HG03432 (cell line): Measurements from ENCODE around the gene GTF3C1.
A peak's percentile ranks its signal among the peaks of the same experiment; 100 is the strongest.
"Not testable (repeated sequence)": the region's sequence is repeated elsewhere in the genome, so short reads cannot be mapped to it uniquely, and the experiment has no call there.

Experiments used
- ATAC-seq: cut with Tn5 transposase; IDR thresholded peaks from one replicate; pipeline ENCODE4 v1.9.1; 2021; ENCODE audit warnings: mild to moderate bottlenecking, moderate library complexity; ENCODE audit not compliant: unreplicated experiment

The GTF3C1 gene

DNA sequence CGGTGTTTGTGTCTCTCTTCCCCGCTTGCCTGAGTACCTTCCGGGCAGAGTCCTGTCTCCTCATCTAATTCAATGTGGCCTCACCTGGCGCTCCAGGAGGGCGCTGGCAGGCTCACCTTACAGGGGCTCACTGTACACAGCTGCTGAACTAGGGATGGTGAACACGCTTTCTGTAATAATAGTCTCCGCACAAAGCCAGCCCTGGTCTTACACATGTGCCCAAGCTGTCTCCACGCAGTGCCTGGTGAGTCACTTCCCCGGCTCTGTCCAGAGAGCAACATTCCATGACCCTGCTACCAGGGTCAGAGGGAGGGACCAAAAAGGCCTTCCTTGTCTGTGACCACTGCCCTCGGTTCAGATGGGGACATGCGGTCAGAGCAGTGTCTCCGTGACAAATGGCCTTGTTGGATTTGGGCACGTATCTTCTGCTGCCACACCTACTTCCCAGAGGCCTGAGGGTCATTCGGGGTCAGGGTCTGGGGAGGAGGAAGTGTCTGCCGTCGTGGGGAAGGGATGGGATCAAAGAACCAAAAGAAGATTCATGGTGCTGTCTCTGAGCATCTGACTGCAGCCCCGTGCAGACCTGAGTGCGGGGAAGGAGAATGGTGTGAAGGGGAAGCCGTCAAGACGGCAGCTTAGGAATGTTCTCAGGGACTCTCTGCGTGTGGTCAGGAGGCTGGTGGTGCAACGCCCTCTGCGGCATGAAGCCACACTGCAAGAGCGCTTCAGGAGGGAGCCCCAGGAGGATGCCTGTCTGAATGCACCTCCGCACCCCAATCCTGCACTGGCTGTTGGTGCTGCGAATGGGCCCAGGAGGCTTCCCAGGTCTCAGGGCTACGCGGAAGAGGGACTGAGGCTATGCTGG, 78.9 kb downstream of the GTF3C1 start:
- no peak for ATAC-seq

DNA sequence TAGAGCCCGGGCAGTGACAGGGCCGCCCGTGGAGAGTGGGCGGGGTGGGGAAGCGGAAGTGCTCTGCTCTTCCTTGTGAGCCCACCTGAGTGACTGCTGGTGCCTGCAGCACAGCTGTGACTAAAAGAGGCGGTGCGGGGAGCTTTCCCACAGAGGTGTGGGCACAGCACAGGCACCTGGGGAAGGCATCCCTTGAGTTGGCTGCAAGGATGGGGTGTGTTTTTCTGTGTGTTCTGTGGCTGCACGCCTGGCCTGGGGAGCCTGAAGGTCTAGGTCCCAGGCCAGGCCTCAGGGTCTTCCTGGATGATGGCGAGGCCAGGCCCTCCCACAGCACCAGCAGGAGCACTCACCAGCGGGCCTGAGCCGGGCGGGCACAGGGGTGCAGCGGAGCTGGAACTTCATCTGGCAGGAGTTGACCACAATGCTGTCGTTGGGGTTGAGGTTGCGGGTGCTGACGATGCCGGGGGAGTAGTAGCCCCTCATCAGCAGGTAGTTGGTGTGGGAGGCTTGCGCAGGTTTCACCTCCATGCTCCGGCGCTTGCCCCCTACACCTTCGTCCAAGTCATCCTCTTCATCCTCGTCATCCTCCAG, 80.7 kb downstream of the GTF3C1 start:
- no peak for ATAC-seq

DNA sequence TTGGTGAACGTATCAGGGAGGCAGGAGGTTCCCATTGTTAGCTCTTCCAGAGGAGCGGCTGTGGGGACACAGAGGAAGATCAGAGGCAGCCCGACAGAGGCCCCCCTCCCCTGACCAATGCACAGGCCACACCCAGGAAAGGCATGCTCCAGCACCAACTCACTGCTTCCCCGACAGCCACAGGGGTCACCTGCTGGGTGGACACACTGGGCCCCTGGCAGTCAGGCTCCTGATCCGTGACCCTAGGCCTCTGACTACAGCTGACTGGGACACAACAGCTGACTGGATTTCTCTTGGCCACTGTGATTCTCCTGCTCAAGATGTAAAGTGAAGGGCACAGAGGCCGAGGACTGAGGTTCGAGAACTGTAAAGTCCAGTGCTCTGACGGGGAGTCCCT, 84.2 kb downstream of the GTF3C1 start:
- no peak for ATAC-seq

DNA sequence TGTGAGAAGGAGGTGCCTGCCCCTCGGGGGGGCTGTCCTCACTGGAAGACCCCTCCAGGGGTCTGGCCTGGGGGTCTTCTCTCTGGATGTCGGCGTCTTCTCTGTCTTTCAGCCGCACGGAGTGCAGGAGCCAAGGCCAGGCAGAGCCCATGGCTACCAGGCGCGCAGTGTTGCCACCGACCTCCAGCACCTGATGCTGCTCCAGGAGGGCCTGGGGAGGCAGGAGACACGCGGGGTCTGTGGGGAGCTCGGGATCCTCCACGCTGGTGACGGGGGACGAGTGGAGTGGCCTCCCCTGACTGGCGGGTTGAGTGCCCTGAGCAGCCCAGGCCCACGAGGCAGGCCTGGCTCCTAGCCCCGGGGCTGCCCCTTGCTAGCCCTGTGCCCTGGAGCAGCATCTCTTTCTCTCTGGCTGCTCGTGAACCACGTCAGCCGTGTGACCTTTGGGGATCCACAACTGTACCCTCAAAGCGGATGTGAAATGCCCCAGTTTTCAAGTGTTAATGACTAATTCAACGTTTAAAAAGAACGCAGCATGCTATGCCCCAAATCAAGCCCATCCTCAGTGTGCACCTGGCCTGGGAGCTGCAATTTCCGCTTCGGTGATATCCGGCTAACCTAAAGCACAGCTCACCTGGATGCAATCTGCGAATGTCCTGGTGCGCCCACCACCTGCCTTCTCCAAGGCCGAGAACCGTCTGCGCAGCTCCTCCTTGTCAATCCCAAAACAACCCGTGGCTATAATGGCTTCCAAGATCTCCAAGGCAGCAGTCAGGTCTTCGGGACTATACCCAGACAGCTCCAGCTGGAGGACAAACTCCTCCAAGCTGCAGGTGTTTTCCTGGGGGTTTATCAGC, 84.9 kb downstream of the GTF3C1 start:
- ATAC-seq, result no peak

DNA sequence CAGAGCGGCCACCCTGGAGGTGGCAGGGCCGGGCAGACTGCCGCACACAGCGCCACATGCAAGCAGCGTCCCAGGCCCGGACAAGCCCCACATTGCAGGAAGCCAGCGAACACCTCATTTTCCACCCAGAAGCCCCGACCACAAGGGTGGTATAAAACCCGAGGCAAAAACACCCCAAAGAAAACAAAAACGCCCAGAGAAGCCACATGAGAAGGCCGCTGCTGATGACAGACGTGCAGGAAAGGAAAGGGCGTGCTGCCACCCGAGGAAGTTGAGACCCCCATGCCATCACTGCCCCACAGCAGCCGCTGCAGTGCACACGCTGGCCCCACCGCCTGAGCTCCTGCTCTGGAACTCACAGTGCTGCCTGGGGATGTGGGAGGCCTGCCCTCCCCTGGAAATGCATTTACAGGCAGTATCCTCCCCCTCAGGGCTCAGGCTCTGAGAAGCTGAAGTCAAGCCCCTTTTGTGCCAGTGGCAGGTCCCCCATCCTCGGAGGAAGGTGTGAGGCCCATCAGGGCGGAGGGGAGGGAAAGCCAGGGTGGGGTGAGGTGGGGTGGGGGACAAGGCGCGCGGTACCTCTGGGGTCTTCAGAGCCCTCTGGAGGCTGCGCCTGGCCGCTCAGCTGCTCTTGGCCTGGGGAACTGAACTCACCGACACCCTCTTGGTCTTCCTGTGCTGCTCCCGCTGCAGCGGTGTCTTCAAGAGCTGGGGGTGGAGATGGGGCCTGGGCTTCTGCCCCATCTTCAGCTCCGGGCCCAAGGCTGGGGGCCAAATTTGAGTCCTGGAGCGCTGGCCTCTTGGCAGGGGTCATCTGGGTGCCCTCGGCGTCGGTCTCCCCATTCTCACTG, 85.7 kb downstream of the GTF3C1 start:
- ATAC-seq, result no peak

DNA sequence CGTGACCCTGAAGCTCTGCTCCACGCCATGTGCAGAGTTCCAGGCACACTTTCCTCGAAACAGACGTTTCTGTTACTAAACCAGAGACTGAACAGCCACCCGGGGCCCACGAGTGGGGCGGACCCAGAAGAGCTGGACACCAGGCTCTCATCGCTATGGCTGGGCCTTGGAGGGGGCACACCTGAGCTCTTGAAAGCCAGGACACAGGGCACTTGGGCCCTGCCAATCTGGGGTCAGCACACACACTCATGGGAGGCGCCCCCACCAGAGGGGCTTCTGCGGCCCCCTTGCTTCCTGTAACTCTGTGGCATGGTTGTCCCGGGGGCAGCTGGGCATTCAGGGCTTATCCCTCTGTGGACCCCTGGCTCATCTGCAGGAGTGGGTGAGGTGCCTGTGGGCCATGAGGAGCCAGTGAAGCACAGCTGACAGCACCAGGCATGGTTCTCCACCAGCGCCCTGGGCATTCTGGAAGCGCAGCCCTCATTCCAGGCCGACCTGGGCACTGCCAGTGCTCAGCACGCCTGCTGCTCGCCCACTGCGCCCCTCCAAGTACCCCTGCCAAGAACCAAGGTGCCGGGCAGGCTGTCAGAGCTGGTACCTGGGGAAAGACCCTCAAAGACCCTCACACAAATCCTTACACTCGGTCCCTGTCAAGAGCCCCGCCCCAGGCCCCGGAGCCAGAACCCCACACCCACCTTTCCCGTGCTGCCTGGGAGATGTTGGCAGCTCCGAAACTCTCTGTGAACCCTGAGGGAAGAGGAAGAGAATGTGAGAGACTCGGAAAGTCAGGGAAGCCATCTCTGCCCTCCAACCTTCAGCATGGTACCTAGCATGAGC, 86.6 kb downstream of the GTF3C1 start:
- ATAC-seq, result no peak

DNA sequence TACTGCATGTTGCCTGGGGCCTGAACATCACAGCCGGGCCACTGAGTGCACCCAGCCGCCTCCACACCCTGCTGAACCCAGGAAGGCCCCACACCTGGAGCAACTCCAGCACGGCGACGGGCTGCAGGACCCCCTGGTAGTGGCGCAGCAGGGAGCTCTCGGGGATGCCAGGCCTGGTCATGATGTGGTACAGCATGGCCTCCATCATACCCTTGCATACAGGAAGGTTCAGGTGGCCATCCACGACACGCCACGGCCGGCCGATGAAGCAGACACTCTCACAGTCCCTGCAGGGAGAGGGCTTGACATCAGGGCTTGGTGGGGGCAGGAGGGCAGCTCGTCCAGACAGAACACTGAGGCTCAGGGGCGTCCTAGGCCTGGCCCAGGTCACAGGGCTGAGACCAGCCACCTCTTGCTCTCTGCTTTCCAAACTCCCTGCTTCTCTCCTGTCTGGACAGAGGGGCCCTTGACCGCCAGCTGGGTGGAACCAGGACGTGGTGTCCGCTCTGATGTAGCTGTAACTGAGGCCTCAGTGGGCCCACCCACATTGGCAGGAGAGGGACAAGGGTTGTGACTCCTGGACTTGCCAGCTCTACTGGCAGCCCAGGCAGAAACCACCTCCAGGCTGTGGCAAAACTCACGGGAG, 87.4 kb downstream of the GTF3C1 start:
- no peak for ATAC-seq

DNA sequence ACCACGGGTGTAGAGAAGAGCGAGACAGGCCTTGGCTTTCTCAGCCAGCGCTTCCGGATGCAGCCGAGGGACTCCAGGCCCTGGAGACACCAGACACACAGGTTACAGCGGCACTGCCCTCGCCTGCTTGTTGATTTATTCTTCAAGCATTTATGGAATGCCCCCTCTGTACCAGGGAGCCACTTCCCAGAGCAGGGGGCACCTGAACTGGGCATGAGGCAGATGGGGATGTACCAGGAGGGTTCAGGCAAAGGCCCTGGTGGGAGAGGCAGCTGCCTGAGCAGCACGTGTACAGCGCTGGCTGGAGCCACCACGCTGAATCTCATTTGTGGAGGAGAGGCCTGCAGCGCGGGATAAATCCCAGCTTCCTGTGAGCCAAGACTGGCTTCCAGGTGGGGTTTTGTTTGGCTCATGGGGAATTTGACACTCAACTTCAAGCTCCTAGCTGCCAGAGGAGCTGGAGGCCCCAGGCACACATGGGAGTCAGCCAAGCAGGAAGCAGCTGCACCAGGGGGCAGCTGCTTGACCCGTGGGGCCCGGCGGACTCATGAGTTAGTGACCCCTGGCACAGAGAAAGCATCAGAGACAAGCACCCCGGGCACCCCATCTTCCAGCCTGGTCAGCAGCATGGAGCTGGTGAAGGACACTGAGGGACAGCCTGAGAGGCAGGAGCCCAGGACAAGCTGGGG, 88.1 kb downstream of the GTF3C1 start:
- ATAC-seq, result no peak

DNA sequence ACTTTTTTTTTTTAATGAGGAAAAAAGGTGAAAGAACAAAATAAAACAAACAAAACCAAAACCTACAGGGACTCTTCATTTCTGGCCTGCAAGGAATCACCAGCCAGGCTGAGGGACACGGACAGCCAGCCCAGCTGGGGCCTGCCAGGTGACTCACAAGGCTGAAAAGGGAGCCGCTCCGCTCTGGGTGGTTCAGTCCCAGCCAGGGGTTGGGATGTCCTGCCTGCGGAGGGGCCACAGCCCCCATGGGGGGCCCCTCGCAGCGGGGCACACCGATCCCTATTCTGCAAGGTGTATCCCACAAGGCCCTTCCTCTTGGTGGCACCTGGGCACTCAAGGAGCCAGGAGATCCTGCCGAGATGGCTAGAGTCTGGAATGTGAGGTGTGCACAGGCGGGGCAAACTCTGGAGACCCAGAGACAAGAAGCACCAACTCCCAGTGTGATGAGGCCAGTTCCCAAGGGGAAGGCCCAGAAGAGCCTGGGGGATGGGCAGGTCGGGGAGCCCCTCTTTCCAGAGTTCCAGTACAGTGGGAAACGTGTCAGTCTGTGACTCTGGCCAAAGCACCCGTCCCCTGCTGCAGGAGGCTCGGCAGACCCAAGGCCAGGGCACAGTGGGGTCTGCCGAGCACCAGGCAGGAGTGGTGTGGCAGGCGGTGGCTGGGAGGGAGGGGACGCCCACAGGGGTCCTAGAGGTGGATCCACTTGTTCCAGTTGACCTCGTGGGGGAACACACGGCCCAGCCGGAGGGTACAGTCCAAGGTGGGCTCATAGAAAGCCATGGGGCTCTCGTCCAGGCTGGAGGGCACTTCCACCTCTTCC, 88.8 kb downstream of the GTF3C1 start:
- no peak for ATAC-seq

DNA sequence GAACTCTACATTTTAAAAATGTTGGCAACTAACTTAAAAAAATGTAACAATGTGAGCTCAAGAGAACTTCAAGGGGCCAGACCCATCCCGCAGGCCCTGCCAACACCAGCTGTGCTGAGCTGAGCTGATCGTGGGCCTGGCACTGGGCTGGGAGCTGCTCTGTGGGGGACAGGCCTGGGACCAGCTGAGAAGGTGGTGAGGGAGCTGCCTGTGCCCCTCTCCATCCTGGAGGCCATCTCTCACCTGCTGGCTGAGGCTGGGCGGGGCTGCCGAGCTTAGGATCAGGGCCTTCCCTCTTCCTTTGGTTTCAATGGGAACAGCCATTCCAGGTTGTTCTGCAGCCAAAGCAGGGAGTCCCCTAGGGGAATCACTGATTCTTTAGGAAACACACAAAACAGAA, 89.5 kb downstream of the GTF3C1 start:
- ATAC-seq, result no peak

DNA sequence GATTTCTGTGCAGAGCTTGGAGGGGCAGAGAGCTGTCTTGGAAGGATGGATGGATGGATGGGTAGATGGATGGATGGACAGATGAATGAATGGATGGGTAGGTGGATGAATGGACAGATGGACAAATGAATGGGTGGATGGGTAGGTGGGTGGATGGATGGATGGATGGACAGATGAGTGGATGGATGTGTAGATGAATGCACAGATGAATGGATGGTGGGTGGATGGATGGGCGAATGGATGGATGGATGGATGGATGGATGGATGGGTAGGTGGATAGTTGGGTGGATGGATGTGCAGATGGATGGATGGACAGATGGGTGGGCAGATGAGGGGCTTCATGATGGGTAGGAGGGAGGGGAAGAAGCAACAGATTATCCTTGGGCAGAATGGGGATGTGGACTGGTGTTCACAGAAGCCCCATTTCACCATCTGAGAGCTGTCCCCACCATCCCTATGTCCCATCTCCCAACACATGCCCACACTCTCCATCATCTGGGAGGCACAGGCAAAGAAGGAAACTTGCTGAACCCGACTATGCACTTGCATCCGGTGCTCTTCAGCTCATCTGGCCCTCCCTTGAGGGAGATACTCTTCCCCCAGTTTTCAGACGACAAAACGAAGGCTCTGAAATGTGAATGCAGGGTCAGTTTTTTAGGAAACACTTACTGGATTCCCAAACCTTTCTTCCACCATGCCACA, 90.6 kb downstream of the GTF3C1 start:
- no peak for ATAC-seq

DNA sequence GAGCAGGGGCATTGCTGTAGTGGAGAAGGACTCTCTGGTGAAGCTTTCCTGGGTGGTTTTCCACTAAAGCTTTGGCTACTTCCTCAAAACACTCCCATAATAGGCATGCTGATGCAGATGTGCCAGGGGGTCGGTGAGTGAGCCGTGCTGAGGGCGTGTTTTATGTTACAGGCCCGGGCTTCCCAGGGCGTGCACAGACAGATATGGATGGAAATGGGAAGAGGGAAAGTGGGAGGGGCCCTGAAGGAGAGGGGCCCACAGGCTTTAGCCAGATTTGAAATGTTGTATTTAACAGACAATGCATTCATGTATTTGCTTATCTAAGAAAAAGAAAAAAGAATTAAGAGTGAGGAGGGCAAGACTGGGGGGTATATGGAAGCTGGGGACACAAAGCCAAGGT, 91.5 kb downstream of the GTF3C1 start:
- ATAC-seq, result no peak

DNA sequence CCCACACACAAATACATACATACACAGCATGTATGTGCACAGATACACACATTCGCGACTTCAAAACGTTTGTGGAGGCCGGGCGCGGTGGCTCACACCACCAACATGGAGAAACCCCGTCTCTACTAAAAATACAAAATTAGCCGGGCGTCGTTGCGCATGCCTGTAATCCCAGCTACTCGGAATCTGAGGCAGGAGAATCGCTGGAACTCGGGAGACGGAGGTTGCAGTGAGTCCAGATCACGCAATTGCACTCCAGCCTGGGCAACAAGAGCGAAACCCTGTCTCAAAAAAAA, 92.2 kb downstream of the GTF3C1 start:
- ATAC-seq, result not testable (repeated sequence)

DNA sequence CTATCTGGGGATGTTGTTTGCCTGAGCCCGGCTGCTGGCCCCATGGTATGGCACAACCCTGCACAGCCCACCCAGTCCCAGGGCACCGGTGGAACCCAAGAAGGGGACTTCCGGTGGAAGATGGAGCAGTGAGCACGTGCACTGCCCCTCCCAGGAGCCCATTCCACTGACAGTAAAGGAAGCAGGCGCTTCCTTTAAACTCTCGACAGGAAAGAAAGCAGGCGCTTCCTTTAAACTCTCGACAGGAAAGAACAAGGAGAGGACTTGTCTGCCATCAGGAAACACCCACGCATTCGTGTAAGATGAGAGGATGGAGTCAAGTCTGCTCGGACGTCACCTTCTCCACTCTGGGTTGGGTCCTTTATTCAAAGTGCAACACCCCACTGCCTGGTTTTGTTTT, 94.0 kb downstream of the GTF3C1 start:
- ATAC-seq, result no peak

DNA sequence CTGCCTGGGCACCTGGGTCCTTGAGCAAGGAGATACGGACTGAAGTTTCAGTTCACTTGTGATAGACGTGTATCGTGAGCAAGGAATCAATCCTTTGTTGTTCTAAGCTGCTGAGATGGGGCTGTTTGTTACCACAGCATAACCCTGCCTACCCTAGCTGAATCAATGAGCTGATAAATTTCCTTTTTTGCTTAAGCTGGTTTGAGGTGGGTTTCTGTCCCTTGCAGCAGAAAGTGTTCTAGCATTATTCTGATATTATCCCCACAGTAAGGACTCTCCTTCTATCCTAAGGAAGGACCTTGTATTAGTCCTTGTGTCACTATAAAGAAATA, 96.3 kb downstream of the GTF3C1 start:
- no peak for ATAC-seq

DNA sequence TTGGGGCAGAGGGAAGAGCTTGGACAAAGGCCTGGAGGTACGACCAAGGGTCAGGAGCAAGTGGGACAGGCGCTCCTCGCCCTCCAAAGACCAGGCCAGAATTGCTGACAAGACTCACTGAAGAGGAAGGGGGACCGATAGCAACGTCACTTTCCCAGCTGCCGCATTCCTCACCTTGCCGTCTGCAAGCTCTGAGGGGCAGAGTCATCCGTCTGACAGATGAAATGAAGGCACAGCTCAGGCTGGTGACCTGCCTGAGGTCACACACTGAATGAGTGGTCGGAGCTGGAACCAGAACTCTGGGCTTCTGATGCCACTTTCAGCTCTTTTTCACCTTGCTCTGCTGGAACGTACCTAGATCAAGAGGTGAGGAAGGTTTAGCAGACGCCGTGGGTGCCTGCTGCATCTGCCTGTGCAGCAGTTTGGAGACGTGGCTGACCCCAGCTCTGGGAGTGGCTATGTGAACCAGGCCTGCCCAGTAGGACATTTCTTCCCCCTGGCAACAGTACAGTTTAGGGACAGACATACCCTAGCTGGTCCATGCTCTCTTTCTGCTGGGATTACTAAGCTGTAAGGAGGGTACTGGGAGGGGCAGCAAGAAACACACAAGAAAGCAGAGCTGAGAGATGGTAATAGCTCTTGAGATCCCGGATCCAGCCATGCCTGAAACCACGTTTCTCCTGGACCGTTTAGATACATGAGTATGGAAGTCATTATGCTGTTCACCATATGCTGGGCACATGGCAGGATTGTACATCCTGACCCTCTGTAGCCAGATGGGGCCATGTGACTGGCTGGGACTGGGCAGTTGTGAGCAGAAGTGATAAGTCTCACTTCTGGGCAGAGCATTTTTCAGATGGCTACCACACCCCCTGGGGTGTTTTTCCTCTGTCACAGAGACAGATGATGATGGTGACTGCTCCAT, 96.9 kb downstream of the GTF3C1 start:
- no peak for ATAC-seq

DNA sequence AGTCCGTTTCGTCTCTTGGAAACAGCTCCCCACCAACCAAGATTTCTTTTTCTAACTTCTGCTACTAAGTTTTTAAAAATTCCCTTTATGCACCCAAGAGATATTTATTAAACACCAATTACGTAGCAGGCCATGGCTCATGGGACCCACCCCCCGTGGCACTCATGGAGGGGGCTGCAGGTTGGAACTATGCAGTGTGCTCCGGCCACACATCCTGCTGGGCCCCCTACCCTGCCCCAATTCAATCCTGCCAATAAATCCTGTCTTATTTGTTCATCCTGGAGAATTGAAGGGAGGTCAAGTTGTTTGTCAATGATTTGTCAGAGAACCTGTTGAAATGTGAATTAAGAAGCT, 99.5 kb downstream of the GTF3C1 start:
- peak; percentile 27 for ATAC-seq
